NCI-H1105 treated with DMSO at 0.1 percent for 48 hours (cell line): ENCODE measurements around the gene PCP2.
A peak's percentile ranks its signal among the peaks of the same experiment; 100 is the strongest.
"Not testable (repeated sequence)": the region's sequence is repeated elsewhere in the genome, so short reads cannot be mapped to it uniquely, and the experiment has no call there.

ENCODE experiments used
- DNase-seq: peaks from one replicate; lab custom pipeline; 2025; lab: John Stamatoyannopoulos, UW

PCP2 gene

DNA sequence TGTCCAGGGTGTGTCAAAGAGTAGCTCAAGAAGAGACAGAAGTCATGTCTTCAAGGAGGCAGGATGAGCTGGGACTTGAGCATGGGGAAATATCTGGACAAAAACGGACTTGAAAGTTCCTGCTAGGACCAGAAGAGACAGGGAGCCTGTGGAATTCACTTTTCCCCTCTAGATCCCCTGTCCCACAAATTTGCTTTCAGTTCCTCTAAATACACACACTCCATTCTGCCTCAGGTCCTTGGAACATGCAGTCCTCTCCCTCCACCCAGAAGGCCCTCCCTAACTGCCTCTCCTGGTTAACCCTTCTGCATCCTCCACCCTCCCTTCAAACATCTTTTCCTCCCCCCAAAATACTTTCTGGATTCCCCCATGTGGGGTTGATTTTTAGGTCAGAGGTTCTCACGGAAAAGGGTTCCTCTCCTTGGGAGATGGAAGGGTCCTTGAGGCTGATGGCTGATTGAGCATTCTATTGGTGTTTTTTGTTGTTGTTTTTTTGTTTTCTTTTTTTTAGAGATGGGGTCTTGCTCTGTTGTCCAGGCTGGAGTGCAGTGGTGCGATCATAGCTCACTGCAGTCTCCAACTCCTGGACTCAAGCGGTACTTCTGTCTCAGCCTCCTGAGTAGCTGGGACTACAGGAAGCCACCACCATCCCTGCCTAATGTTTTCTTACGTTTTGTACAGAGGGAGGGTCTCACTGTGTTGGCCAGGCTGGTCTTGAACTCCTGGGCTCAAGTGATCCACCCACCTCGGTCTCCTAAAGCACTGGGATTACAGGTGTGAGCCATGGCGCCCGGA, 28.4 kb upstream of the PCP2 start:
- no peak for DNase-seq

DNA sequence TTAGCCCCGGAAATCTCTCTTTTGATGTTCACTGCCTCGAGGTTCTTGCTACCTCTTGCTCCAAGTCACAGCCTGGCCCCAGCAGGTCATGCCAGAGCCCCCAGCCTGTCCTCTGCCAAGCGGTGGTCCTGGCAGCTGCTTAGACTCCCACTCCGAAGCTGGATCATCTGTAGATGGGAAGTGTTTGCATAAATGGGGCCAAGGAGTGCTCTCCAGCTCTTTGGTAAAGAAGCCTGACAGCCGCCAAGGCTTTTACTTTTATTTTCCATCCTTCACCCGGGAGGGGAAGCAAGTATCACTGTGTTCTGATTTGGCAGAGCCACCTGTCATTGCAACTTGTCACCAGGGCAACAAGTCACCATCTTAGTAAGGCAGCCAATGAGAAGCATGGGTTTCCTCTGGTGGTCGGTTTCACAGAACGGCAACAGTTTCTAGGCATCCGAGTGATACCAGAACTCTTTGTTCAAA, 24.7 kb upstream of the PCP2 start:
- DNase-seq: no peak

DNA sequence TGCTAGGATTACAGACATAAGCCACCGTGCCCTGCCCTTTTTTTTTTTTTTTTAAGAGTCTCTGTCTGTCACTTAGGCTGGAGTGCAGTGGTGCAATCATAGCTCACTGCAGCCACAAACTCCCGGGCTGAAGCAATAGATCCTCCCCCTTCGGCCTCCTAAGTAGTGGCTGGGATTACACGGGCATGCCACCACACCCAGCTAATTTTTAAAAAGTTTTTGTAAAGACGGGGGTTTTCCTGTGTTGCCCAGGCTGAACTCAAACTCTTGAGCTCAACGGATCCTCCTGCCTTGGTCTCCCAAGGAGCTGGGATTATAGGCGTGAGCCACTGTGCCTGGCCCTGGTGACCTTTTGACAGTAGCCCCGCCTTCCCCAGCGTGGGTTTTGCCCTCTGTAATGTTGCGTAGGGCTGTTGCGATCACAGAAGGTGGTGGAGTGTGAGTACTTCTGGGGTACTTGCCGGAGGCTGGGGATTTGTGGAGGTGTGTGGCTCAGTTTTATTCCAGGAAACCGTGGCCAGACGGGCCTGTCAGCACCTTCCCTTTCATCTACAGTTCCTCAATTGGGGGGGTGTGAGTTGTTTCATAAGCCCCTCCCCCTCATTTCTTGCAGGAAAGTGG, 23.7 kb upstream of the PCP2 start:
- DNase-seq: no peak

GRCh38 chr19:7655581-7655980, 22.1 kb upstream of the PCP2 start:
- no peak for DNase-seq

- DNase-seq: no peak
Measured at GRCh38 chr19:7654401-7654800, 20.9 kb upstream of the PCP2 start.

DNA sequence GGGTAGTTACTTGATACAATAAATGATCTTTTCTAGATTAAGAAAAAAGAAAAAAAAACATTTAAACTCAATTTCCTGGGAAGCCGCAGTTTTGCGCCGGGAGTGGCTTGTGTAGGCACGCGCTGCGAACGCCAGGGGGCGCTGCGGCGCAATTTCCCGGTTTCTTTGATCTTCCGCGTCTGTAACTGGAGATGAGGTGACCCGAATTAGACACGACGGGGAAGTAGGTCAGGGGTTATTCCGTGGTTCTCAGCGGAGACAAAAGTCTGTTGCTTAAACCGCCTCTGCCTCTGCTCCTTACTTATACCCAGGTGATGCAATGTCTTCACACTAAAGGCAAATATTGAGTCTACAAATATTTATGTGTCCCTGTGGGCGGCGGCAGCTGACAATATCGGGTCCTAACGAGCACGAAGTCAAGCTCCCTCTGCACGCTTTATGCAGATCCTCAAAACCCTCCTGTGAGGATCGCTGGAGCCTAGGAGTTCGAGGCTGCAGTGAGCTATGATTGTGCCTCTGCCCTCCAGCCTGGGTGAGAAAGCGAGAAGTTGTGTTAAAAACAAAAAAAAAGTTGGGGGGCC, 18.6 kb upstream of the PCP2 start:
- DNase-seq: peak; percentile 66

DNA sequence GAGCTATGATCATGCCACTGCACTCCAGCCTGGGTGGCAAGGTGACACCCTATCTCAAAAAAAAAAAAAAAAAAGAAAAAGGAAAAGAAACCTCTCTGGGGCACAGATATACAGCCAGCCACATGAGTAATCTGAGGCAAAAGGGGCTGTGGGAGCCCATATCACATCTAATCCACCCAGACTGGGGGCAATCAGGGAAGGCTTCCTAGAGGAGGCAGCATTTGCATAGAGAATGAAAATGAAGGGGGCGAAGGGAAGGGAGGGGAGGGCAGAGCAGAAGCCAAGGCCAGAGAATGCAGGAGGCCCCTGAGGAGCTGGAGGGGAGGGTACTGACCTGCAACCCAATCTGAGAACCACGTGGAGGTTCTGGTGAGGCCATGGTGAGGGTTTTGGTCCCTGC, 16.6 kb upstream of the PCP2 start:
- DNase-seq: no peak

- DNase-seq: no peak
Measured at GRCh38 chr19:7648265-7649014, 14.9 kb upstream of the PCP2 start.

DNA sequence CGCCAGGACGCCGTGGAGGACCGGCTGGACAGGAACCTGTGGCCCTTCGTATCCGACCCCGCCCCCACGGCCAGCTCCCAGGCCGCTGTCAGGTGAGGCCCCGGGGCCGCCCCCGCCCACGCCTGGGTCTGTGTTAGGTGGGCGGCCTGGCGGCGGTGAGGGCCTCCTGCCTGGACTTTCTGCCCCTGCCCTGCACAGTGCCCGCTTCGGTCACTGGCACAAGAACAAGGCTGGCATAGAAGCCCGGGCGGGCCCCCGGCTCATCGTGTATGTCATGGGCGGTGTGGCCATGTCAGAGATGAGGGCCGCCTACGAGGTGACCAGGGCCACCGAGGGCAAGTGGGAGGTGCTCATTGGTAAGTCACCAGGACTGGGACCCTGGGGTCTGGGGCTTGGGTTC, 13.6 kb upstream of the PCP2 start:
- DNase-seq: no peak

GRCh38 chr19:7646426-7646700, 12.8 kb upstream of the PCP2 start:
- DNase-seq: no peak

GRCh38 chr19:7645656-7646425, 12.3 kb upstream of the PCP2 start:
- DNase-seq: no peak

DNA sequence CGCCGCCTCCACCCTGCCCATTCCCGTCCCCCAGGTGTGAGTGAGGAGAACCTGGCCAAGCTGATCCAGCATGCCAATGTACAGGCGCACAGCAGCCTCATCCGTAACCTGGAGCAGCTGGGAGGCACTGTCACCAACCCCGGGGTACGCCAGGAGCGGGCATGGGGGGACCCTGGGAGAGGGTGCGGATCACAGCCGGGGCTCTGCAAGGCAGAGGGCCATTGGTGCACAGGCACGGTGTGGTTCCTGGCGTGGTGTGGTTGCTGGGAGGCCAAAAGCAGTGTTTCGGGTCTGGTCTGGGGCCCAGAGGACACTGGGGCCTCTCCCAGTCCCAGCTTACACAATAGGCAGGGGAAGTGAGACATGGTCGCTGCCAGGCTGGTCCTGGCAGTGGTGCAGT, 11.6 kb upstream of the PCP2 start:
- DNase-seq: no peak

DNA sequence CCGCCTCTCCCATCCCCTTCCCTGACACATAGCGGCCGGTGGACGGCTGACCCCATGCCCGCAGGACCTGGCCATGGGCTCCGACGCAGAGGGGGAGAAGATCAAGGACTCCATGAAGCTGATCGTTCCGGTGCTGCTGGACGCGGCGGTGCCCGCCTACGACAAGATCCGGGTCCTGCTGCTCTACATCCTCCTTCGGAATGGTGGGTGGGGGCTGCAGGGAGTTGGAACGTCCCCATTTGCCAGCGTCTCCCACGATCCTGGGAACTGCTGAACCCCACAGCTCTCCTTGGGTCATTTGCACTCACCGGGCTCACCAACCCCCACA, 11.0 kb upstream of the PCP2 start:
- DNase-seq: no peak

- not testable (repeated sequence) for DNase-seq
Measured at GRCh38 chr19:7643629-7644549, 10.4 kb upstream of the PCP2 start.

- no peak for DNase-seq
Measured at GRCh38 chr19:7643031-7643415, 9.5 kb upstream of the PCP2 start.

- no peak for DNase-seq
Measured at GRCh38 chr19:7642295-7643030, 8.9 kb upstream of the PCP2 start.

DNA sequence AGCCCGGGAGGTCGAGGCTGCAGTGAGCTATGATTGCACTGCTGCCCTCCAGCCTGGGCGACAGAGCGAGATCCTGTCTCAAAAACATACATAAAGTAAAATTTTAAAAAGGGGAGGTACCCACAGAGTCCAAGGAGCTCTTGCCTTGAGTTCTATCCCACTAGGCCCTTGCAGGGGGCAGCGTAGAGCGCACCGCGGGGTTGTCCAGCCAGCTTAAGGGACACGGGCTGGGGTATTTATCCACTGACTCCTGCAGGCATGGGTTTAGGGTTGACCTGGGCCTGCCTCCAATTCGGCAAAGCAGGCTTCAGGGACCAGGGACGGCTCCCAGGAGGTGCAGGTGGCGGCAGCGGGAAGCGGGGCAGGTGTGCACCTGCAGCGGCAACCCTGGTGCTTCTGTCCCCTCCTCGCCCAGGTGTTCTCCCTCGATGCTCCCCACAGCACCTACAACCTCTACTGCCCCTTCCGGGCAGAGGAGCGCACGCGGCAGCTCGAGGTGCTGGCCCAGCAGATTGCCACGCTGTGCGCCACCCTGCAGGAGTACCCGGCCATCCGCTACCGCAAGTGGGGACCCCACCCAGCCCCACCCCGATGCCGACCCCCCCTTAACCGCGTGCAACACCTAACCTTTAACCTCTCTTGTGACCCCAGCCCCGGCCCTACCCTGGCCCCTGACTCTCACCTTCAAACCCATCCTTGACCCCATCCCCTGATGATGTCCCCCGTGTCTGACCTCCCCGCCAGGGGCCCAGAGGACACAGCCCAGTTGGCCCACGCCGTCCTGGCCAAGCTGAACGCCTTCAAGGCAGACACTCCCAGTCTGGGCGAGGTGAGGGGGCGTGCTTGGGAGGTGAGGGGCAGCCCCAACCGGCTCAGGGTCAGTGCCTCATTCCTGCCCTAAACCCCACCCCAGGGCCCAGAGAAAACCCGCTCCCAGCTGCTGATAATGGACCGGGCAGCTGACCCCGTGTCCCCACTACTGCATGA, 8.1 kb upstream of the PCP2 start:
- DNase-seq: no peak

DNA sequence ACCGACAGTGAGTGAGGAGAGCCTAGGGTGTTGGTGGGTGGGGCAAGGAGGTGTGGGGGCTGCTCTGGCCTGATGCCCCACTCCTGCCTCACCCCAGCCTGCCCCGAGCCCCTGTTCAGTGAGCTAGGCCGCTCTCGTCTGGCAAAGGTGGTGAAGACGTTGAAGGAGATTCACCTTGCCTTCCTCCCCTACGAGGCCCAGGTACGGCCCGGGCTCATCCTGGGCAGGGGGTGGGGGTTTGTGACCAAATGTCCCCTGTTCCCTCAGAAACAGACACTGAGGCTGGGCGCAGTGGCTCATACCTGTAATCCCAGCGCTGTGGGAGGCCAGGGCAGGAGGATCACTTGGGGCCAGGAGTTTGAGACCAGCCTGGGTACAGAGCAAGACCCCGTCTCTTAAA, 7.3 kb upstream of the PCP2 start:
- DNase-seq: no peak

GRCh38 chr19:7639863-7640348, 6.4 kb upstream of the PCP2 start:
- no peak for DNase-seq
